Liver (tissue), 9 donors: ENCODE results near the gene SHROOM1. TPM values are rescaled to one million over a fixed set of nuclear protein-coding genes. Genes with fewer than 3 reads are reported as not detected.

Source experiments
- DNase-seq: peaks from one replicate; pipeline ENCODE4 v3.0.0-alpha.2; 2017; ENCODE audit warnings: low spot score
- H3K27ac ChIP-seq, 2 donors: one replicate each; pipeline ENCODE4 v1.7.0; 2013; ENCODE audit warnings: inconsistent platforms in 2 of 2, low read length in 2 of 2, control low read depth in 1 of 2, low read depth in 1 of 2, mild to moderate bottlenecking in 1 of 2
- H3K27me3 ChIP-seq, 4 donors: one replicate each; pipeline versions ENCODE4 v1.6.1 to v1.7.0; 2013; ENCODE audit warnings: low read length in 3 of 4, inconsistent platforms in 1 of 4, mild to moderate bottlenecking in 1 of 4, moderate library complexity in 1 of 4; ENCODE audit not compliant: control insufficient read depth in 4 of 4, insufficient read depth in 4 of 4
- H3K36me3 ChIP-seq, 4 donors: one replicate each; pipeline versions ENCODE4 v1.6.1 to v1.7.0; 2013; ENCODE audit warnings: low read length in 3 of 4, mild to moderate bottlenecking in 3 of 4, low read depth in 1 of 4, moderate library complexity in 1 of 4; ENCODE audit not compliant: control insufficient read depth in 4 of 4, insufficient read depth in 3 of 4
- H3K4me1 ChIP-seq, 4 donors: one replicate each; pipeline versions ENCODE4 v1.6.1 to v1.7.0; 2013; ENCODE audit warnings: low read length in 3 of 4, mild to moderate bottlenecking in 3 of 4, moderate library complexity in 1 of 4; ENCODE audit not compliant: control insufficient read depth in 4 of 4, insufficient read depth in 4 of 4
- H3K4me3 ChIP-seq, 3 donors: one replicate each; pipeline versions ENCODE4 v1.6.1 to v1.7.0; 2013; ENCODE audit warnings: low read length in 3 of 3, control low read depth in 1 of 3, low read depth in 1 of 3, mild to moderate bottlenecking in 1 of 3
- H3K9ac ChIP-seq, 2 donors: one replicate each; pipeline ENCODE4 v1.7.0; 2013; ENCODE audit warnings: low read length in 2 of 2, mild to moderate bottlenecking in 2 of 2, moderate library complexity in 2 of 2, control low read depth in 1 of 2, low read depth in 1 of 2
- H3K9me3 ChIP-seq, 4 donors: one replicate each; pipeline versions ENCODE4 v1.6.1 to v1.7.0; 2013; ENCODE audit warnings: low read length in 3 of 4; ENCODE audit not compliant: control insufficient read depth in 4 of 4
- CTCF ChIP-seq: fragments of 150-350 bp; IDR thresholded peaks from 2 replicates; pipeline ENCODE4 v1.5.1; 2017; ENCODE audit warnings: improper control_type of control experiment, low read depth, low read length; ENCODE audit not compliant: missing input control
- EGR1 ChIP-seq, 2 donors: IDR thresholded peaks; 2 replicates each; pipeline ENCODE4 v1.6.1; 2016 to 2018; ENCODE audit warnings: antibody characterized with exemption in 2 of 2, low read depth in 2 of 2
- FOXA1 ChIP-seq: IDR thresholded peaks from 2 replicates; pipeline ENCODE4 v1.6.1; 2016; ENCODE audit warnings: antibody characterized with exemption
- FOXA2 ChIP-seq: IDR thresholded peaks from 2 replicates; pipeline ENCODE4 v1.6.1; 2016; ENCODE audit warnings: antibody characterized with exemption
- GABPA ChIP-seq, 2 donors: IDR thresholded peaks in 1 of 2; conservative IDR thresholded peaks in 1 of 2; 2 replicates each; pipeline ENCODE4 v1.6.1; 2016; ENCODE audit warnings: antibody characterized with exemption in 2 of 2, mild to moderate bottlenecking in 1 of 2, moderate library complexity in 1 of 2
- HNF4A ChIP-seq, 2 donors: conservative IDR thresholded peaks; 2 replicates each; pipeline ENCODE4 v1.6.1; 2016; ENCODE audit warnings: antibody characterized with exemption in 2 of 2, mild to moderate bottlenecking in 2 of 2
- HNF4G ChIP-seq: IDR thresholded peaks from 2 replicates; pipeline ENCODE4 v1.6.1; 2016; ENCODE audit warnings: antibody characterized with exemption
- JUND ChIP-seq, 2 donors: IDR thresholded peaks; 2 replicates each; pipeline ENCODE4 v1.6.1; 2016; ENCODE audit warnings: antibody characterized with exemption in 2 of 2
- NR2F2 ChIP-seq: IDR thresholded peaks from 2 replicates; pipeline ENCODE4 v1.6.1; 2016; ENCODE audit warnings: antibody characterized with exemption
- RAD21 ChIP-seq, 2 donors: IDR thresholded peaks; 2 replicates each; pipeline ENCODE4 v1.6.1; 2016; ENCODE audit warnings: antibody characterized with exemption in 2 of 2, mild to moderate bottlenecking in 2 of 2
- RXRA ChIP-seq, 2 donors: IDR thresholded peaks; 2 replicates each; pipeline ENCODE4 v1.6.1; 2017 to 2018; ENCODE audit warnings: antibody characterized with exemption in 2 of 2, mild to moderate bottlenecking in 1 of 2
- SP1 ChIP-seq: IDR thresholded peaks from 2 replicates; pipeline ENCODE4 v1.6.1; 2018; ENCODE audit warnings: antibody characterized with exemption, mild to moderate bottlenecking
- TAF1 ChIP-seq: conservative IDR thresholded peaks from 2 replicates; pipeline ENCODE4 v1.6.1; 2016; ENCODE audit warnings: antibody characterized with exemption, mild to moderate bottlenecking
- YY1 ChIP-seq: IDR thresholded peaks from 2 replicates; pipeline ENCODE4 v1.6.1; 2016; ENCODE audit warnings: antibody characterized with exemption, mild to moderate bottlenecking
- ZBTB33 ChIP-seq: IDR thresholded peaks from 2 replicates; pipeline ENCODE4 v1.6.1; 2016; ENCODE audit warnings: antibody characterized with exemption
- WGBS: extraction: QIAGEN DNeasy Blood & Tissue Kit; methylation state at CpG from one replicate; pipeline ENCODE4 v1.1.7; 2013; 5-methylcytosine and 5-hydroxymethylcytosine counted together
- polyA plus RNA-seq, 2 donors: library from polyadenylated mRNA; stranded (reverse) in 1 of 2; unstranded in 1 of 2; fragments of 200-250 nt in 1 of 2; fragments of >200 nt in 1 of 2; fragmentation: Nextera tagmentation in 1 of 2; extraction: Ambion mirVana in 1 of 2; gene quantifications; one replicate each; pipeline versions ENCODE4 v1.2.1 to v1.2.3, GENCODE V29; 2013 to 2015
- total RNA-seq, 2 donors: library from RNA; depleted of rRNA; stranded (reverse); fragments of >200 nt; gene quantifications; one replicate each; pipeline ENCODE4 v1.2.3, GENCODE V29; 2014
- TF ChIP-seq, protein P1 (sequence below): IDR thresholded peaks from 2 replicates; pipeline ENCODE4 v1.6.1; 2016; ENCODE audit warnings: antibody characterized with exemption
- TF ChIP-seq, protein P2 (sequence below): IDR thresholded peaks from 2 replicates; pipeline ENCODE4 v1.6.1; 2016; ENCODE audit warnings: antibody characterized with exemption
- TF ChIP-seq, protein P3 (sequence below): IDR thresholded peaks from 2 replicates; pipeline ENCODE4 v1.6.1; 2016; ENCODE audit warnings: antibody characterized with exemption, mild to moderate bottlenecking
- donor health status: healthy.
- donor health status: healthy.
- donor health status: healthy.
- donor health status: healthy.
- donor health status: healthy.

SHROOM1 gene
- total and polyA plus RNA-seq, 4 donors: 6.1 to 28.5 (median 18.3) TPM

DNA sequence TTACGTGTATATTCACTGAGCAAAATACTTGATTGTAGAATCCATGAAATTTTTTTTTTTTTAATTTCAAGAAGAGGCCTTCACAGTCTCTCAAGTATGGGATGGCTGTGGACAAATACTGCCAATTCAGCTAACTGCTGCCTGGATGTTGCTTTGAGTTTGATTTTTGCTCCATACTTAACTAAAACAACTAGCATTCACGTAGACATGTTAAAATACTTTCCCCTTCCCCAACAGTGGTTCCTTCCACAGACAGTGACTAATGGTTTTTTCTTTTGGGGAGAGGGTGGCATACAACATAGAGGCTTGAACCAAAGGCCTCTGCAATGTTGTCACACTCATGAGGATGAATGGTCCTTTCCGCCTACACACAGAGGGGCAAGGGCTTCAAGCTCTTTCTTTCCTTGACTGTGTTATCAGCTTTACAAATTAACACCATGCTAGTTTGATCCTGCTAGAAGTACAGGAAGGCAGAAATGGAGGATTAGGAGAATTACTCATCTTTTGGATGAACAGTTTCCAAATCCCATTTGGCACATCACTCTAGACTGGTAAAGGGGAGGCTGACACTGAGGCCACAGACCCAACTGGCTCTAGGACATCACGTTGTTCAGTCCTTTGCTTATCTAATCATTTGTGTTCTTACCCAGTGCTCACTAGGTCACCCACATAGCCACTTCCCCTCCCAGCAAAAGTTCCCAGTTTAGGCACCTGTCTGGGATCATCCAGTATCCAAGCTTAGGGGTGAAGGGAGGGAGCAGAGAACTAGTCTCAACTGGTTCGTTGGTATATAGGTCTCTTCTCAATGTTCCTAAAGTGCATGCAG is 41.2 kb upstream of the SHROOM1 start:
- H3K9me3 ChIP-seq: no peaks in the 10 kb centered on the region
- H3K27me3 ChIP-seq: no peaks in the 10 kb centered on the region
- no peak overlapping the region for H3K4me3 ChIP-seq
- H3K9ac ChIP-seq: peak overlapping the region in 1 of 2 donors; percentile 83
- peaks cover 4 to 23% (median 12%) of the 10 kb centered on the region in 4 donors for H3K36me3 ChIP-seq
- no peak for DNase-seq
- H3K27ac ChIP-seq: peak overlapping the region; percentile 87 to 97
- H3K4me1 ChIP-seq: peaks cover 15 to 57% (median 35%) of the 10 kb centered on the region in 4 donors
- TF ChIP-seq, protein P1, sequence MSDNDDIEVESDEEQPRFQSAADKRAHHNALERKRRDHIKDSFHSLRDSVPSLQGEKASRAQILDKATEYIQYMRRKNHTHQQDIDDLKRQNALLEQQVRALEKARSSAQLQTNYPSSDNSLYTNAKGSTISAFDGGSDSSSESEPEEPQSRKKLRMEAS: no peak
- no peak for TF ChIP-seq FOXA1
- TF ChIP-seq YY1: peak; percentile 17
- no peak for TF ChIP-seq TAF1
- peak in 1 of 2 donors; percentile 6 for TF ChIP-seq HNF4A (conservative IDR thresholded peaks at IDR 0.05)
- TF ChIP-seq RXRA (IDR thresholded peaks at IDR 0.05): peak; percentile 51 to 73
- WGBS: 76% methylated on average over 5 of the region's 5 CpGs

GRCh38 chr5:132870801-132871200 is 40.4 kb upstream of the SHROOM1 start:
- Histone ChIP-seq H3K27ac (peak overlapping the region; percentile 87 to 97), H3K9me3 (no peaks in the 10 kb centered on the region), H3K9ac (peak overlapping the region in 1 of 2 donors; percentile 59), H3K27me3 (no peaks in the 10 kb centered on the region), H3K36me3 (peaks cover 4 to 23% (median 11%) of the 10 kb centered on the region in 4 donors), H3K4me3 (no peak overlapping the region), H3K4me1 (peaks cover 15 to 55% (median 35%) of the 10 kb centered on the region in 4 donors)
- 44% methylated on average over 2 of the region's 2 CpGs for WGBS
- no peak for DNase-seq
- peak; percentile 29 for TF ChIP-seq ZBTB33
- TF ChIP-seq TAF1: peak; percentile 45
- TF ChIP-seq RAD21 (IDR thresholded peaks at IDR 0.05): peak; percentile 34 to 36
- TF ChIP-seq YY1: peak; percentile 64
- TF ChIP-seq GABPA (IDR thresholded peaks at IDR 0.05 in 1 of 2, conservative IDR thresholded peaks at IDR 0.05 in 1 of 2): peak in 1 of 2 donors; percentile 28
- peak; percentile 72 to 73 for TF ChIP-seq HNF4A (conservative IDR thresholded peaks at IDR 0.05)
- peak; percentile 54 for TF ChIP-seq HNF4G
- TF ChIP-seq, protein P1: peak; percentile 29
- TF ChIP-seq EGR1 (IDR thresholded peaks at IDR 0.05; ENCODE audit: low read depth in 2 of 2): peak; percentile 54 to 67
- no peak for TF ChIP-seq CTCF
- peak; percentile 77 for TF ChIP-seq NR2F2
- TF ChIP-seq, protein P2, sequence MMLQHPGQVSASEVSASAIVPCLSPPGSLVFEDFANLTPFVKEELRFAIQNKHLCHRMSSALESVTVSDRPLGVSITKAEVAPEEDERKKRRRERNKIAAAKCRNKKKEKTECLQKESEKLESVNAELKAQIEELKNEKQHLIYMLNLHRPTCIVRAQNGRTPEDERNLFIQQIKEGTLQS: no peak
- TF ChIP-seq JUND (IDR thresholded peaks at IDR 0.05): peak; percentile 40 to 57
- peak; percentile 76 to 86 for TF ChIP-seq RXRA (IDR thresholded peaks at IDR 0.05)
- peak; percentile 80 for TF ChIP-seq SP1
- TF ChIP-seq, protein P3, sequence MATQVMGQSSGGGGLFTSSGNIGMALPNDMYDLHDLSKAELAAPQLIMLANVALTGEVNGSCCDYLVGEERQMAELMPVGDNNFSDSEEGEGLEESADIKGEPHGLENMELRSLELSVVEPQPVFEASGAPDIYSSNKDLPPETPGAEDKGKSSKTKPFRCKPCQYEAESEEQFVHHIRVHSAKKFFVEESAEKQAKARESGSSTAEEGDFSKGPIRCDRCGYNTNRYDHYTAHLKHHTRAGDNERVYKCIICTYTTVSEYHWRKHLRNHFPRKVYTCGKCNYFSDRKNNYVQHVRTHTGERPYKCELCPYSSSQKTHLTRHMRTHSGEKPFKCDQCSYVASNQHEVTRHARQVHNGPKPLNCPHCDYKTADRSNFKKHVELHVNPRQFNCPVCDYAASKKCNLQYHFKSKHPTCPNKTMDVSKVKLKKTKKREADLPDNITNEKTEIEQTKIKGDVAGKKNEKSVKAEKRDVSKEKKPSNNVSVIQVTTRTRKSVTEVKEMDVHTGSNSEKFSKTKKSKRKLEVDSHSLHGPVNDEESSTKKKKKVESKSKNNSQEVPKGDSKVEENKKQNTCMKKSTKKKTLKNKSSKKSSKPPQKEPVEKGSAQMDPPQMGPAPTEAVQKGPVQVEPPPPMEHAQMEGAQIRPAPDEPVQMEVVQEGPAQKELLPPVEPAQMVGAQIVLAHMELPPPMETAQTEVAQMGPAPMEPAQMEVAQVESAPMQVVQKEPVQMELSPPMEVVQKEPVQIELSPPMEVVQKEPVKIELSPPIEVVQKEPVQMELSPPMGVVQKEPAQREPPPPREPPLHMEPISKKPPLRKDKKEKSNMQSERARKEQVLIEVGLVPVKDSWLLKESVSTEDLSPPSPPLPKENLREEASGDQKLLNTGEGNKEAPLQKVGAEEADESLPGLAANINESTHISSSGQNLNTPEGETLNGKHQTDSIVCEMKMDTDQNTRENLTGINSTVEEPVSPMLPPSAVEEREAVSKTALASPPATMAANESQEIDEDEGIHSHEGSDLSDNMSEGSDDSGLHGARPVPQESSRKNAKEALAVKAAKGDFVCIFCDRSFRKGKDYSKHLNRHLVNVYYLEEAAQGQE: peak; percentile 84
- TF ChIP-seq FOXA2: no peak
- no peak for TF ChIP-seq FOXA1
